ENCODE measurements around the gene GRIK3.

Gene GRIK3

GRCh38 chr1:36927826-36928225 lies 106.5 kb downstream of the GRIK3 start:
- TF ChIP-seq CTCF (IDR thresholded peaks at IDR 0.05) (no peak), ZFX (IDR thresholded peaks at IDR 0.05; ENCODE audit: borderline replicate concordance) (no peak)
- no peak overlapping the region for H3K27ac ChIP-seq

- H3K27ac ChIP-seq, result no peak overlapping the region
- no peak for TF ChIP-seq CTCF (IDR thresholded peaks at IDR 0.05)
- TF ChIP-seq ZFX (IDR thresholded peaks at IDR 0.05; ENCODE audit: borderline replicate concordance), result no peak
Observed at GRCh38 chr1:36925251-36925650, 109.1 kb downstream of the GRIK3 start.

- TF ChIP-seq ZFX (IDR thresholded peaks at IDR 0.05; ENCODE audit: borderline replicate concordance) (no peak), CTCF (IDR thresholded peaks at IDR 0.05) (no peak)
- H3K27ac ChIP-seq, result no peak overlapping the region
Observed at GRCh38 chr1:36924282-36924811, 110.0 kb downstream of the GRIK3 start.

- H3K27ac ChIP-seq, result no peak overlapping the region
- TF ChIP-seq ZFX (IDR thresholded peaks at IDR 0.05; ENCODE audit: borderline replicate concordance) (no peak), CTCF (IDR thresholded peaks at IDR 0.05) (no peak)
Observed at GRCh38 chr1:36922593-36923426, 111.5 kb downstream of the GRIK3 start.

GRCh38 chr1:36922071-36922470 lies 112.2 kb downstream of the GRIK3 start:
- no peak overlapping the region for H3K27ac ChIP-seq
- TF ChIP-seq ZFX (IDR thresholded peaks at IDR 0.05; ENCODE audit: borderline replicate concordance) (no peak), CTCF (IDR thresholded peaks at IDR 0.05) (no peak)

GRCh38 chr1:36920801-36921405 lies 113.4 kb downstream of the GRIK3 start:
- TF ChIP-seq CTCF (IDR thresholded peaks at IDR 0.05) (no peak), ZFX (IDR thresholded peaks at IDR 0.05; ENCODE audit: borderline replicate concordance) (no peak)
- no peak overlapping the region for H3K27ac ChIP-seq

GRCh38 chr1:36920371-36920770 lies 113.9 kb downstream of the GRIK3 start:
- TF ChIP-seq CTCF (IDR thresholded peaks at IDR 0.05) (no peak), ZFX (IDR thresholded peaks at IDR 0.05; ENCODE audit: borderline replicate concordance) (no peak)
- no peak overlapping the region for H3K27ac ChIP-seq

Measured in 22Rv1 (cell line).